ENCODE measurements around the gene CSNK1G1. TPM values are rescaled to one million over a fixed set of nuclear protein-coding genes. Genes with fewer than 3 reads are reported as not detected.

Gene CSNK1G1
- total and polyA plus RNA-seq, 2 of the 8 experiments (the other 6 are each of a cell fraction or from before 2014, with no cell fraction given) = 6.0 to 12.9 TPM

DNA sequence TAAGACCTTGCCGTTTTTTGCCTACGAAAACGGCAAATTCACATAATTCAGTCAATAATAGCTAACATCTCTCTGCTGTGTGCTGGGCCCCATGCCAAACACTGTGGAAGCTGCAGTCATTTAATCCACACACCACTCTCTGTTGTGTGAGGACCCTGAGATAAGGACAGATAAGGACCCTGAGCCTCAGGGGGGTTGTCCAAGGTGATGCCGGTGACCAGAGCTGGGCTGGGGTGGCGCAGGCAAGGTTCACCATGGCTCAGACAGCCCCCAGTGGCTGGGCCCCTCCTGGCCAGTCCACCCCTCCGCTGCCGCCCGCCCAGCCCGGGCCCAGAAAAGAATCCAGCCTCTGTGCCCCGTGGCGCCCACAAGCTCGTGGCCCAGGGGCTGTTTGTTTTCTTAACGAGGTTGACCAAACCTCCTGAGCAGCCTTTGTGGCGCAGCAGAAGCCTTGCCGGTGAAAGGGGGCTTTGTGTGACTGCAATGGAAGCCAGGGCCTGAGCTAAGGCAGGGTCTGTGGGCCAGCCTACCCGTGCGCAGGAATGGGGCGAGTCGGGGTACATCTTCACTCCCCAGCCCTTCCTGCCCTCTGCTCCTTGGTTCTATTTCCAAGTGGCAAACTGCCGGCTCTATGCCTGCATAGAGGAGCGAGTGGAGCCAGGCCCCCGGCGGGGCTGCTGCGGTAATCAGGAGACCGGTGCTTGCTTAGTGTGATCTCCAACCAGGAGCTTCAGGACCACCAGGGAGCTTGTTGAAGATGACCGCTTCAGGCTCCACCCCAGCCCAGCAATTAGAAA lies 208.9 kb downstream of the CSNK1G1 start:
- no peak overlapping the region for H3K9ac ChIP-seq (replicated peaks in 1 of 4; ENCODE audit: extremely low read depth in 1 of 4, low read depth in 3 of 4, low read length in 3 of 4)
- peaks cover 0 to 1% (median 0%) of the 10 kb centered on the region in 4 experiments; a peak in 2 of 7 replicates for H3K4me1 ChIP-seq (replicated peaks in 1 of 4; ENCODE audit: control insufficient read depth in 3 of 4, insufficient read depth in 4 of 4, low read length in 3 of 4)
- no peak overlapping the region for H2BK15ac ChIP-seq (ENCODE audit: low read length)
- peaks cover 0 to 8% (median 4%) of the 10 kb centered on the region in 4 experiments; a peak in 5 of 7 replicates for H3K27me3 ChIP-seq (replicated peaks in 1 of 4; ENCODE audit: control insufficient read depth in 3 of 4, extremely low read depth in 1 of 4, insufficient read depth in 3 of 4, low read length in 3 of 4)
- FAIRE-seq (no peak), DNase-seq (ENCODE audit: low read depth in 1 of 2, low spot score in 2 of 2) (no peak)
- H3K27ac ChIP-seq (ENCODE audit: low read depth, low read length) = no peak overlapping the region
- H3K36me3 ChIP-seq (ENCODE audit: control insufficient read depth in 2 of 4, insufficient read depth in 4 of 4, low read length in 3 of 4) = no peaks in the 10 kb centered on the region
- POLR2A ChIA-PET (ENCODE audit: partially characterized antibody) = interaction anchor here (2.3 kb wide), 1 partner anchor 10 kb away, joined by 7 read pairs; no protein-coding TSS in a partner anchor
- H4K8ac ChIP-seq (ENCODE audit: extremely low read depth, insufficient read depth, low read length) = no peak overlapping the region; the same call in 1 of the 2 replicates
- no peak overlapping the region for H3K14ac ChIP-seq (ENCODE audit: insufficient read length)
- H3K18ac ChIP-seq (ENCODE audit: extremely low read depth, low read length) = no peak overlapping the region
- peaks cover 5% of the 10 kb centered on the region; the same call in 1 of the 2 replicates for H3K23me2 ChIP-seq (ENCODE audit: low read depth, low read length)
- no peak overlapping the region for H2BK5ac ChIP-seq (ENCODE audit: low read depth, low read length)
- 92% methylated on average over 26 of the region's 26 CpGs; no CpG with 5 or more reads in 1 of the 2 experiments for whole genome bisulfite sequencing, 2 experiments (ENCODE audit: extremely low coverage in 1 of 2, insufficient coverage in 1 of 2, insufficient read length in 1 of 2, insufficient replicate concordance in 2 of 2, low coverage in 1 of 2, low lambda C conversion rate in 2 of 2, missing lambda C conversion rate in 1 of 2)
- no peak overlapping the region for H2BK12ac ChIP-seq (ENCODE audit: low read depth, low read length)
- no peak overlapping the region for H3K56ac ChIP-seq (replicated peaks; ENCODE audit: insufficient read length, low read depth, low read length)
- H3K23ac ChIP-seq (ENCODE audit: insufficient read length) = no peak overlapping the region
- no peak overlapping the region for H3K4me3 ChIP-seq (ENCODE audit: extremely low read depth in 1 of 4, insufficient read depth in 2 of 4, low read depth in 3 of 4, low read length in 4 of 4)
- no peak overlapping the region for H4K5ac ChIP-seq (ENCODE audit: insufficient read length, low read depth, low read length)
- CTCF ChIA-PET (ENCODE audit: partially characterized antibody) = interaction anchor here (0.6 to 1.4 kb wide), 7 partner anchors 8 to 78 kb away, joined by 3 to 7 read pairs (median 3); no protein-coding TSS in a partner anchor
- no peaks in the 10 kb centered on the region for H3K79me2 ChIP-seq (ENCODE audit: control insufficient read depth in 1 of 2, insufficient read depth in 2 of 2, low read length in 2 of 2)
- H3K9me3 ChIP-seq (ENCODE audit: insufficient read depth in 2 of 2, low read depth in 1 of 2, low read length in 1 of 2) = no peaks in the 10 kb centered on the region
- no peak overlapping the region for H2AFZ ChIP-seq (ENCODE audit: low read length)
- peaks cover 0 to 3% of the 10 kb centered on the region in 2 experiments for H4K20me1 ChIP-seq (replicated peaks in 1 of 2; ENCODE audit: control insufficient read depth in 1 of 2, insufficient read depth in 2 of 2, low read length in 2 of 2)
- no peak overlapping the region for H3K4me2 ChIP-seq (ENCODE audit: insufficient read depth in 1 of 2, low read depth in 2 of 2, low read length in 2 of 2)
- no peak overlapping the region for H2AK5ac ChIP-seq (ENCODE audit: low read depth, low read length)
- no peak overlapping the region for H3K4ac ChIP-seq (replicated peaks; ENCODE audit: insufficient read length, low read depth, low read length)
- H4K91ac ChIP-seq (replicated peaks; ENCODE audit: insufficient read length, low read length) = no peak overlapping the region
- no peak overlapping the region for H2BK120ac ChIP-seq (replicated peaks; ENCODE audit: low read depth, low read length)
- H2BK20ac ChIP-seq (ENCODE audit: low read length) = no peak overlapping the region
- H3K79me1 ChIP-seq (ENCODE audit: low read depth, low read length) = no peaks in the 10 kb centered on the region
- no peak for TF ChIP-seq POU5F1 (IDR thresholded peaks at IDR 0.05; ENCODE audit: low read depth, low read length)
- TF ChIP-seq BACH1 (IDR thresholded peaks at IDR 0.05; ENCODE audit: low read length) = no peak
- TF ChIP-seq CEBPB (IDR thresholded peaks at IDR 0.05; ENCODE audit: low read depth, low read length) = no peak
- no peak for TF ChIP-seq JUN (IDR thresholded peaks at IDR 0.05; ENCODE audit: low read depth, low read length)
- no peak for TF ChIP-seq EGR1 (IDR thresholded peaks at IDR 0.05; ENCODE audit: borderline replicate concordance, low read depth, low read length)
- no peak for TF ChIP-seq CHD1 (IDR thresholded peaks at IDR 0.05; ENCODE audit: low read depth, low read length)
- no peak for TF ChIP-seq POLR2AphosphoS5 (IDR thresholded peaks at IDR 0.05; ENCODE audit: low read depth, low read length)
- TF ChIP-seq TEAD4 (IDR thresholded peaks at IDR 0.05; ENCODE audit: low read depth, low read length) = no peak
- no peak for TF ChIP-seq NANOG (IDR thresholded peaks at IDR 0.05; ENCODE audit: insufficient read depth, low read depth, low read length, poor library complexity, severe bottlenecking)
- no peak for TF ChIP-seq SUZ12 (IDR thresholded peaks at IDR 0.05; ENCODE audit: low read length)
- TF ChIP-seq NRF1 (IDR thresholded peaks at IDR 0.05; ENCODE audit: low read depth, low read length) = no peak
- no peak for TF ChIP-seq TCF12 (IDR thresholded peaks at IDR 0.05; ENCODE audit: low read depth, low read length)
- no peak for TF ChIP-seq SIRT6 (IDR thresholded peaks at IDR 0.05; ENCODE audit: low read length)
